G401 (cell line): Measurements from ENCODE around the gene LRRC4C. TPM values are rescaled to one million over a fixed set of nuclear protein-coding genes. Genes with fewer than 3 reads are reported as not detected.
"Not testable (repeated sequence)": the region's sequence is repeated elsewhere in the genome, so short reads cannot be mapped to it uniquely, and the experiment has no call there.

Source experiments
- DNase-seq: peaks from one replicate; pipeline ENCODE4 v3.0.0-alpha.2; 2015; ENCODE audit warnings: low spot score
- in situ Hi-C: cut with HindIII; loops from 2 replicates; pipeline ENCODE4 v1.10.0; 2016; ENCODE audit warnings: low sequenced_read_pairs, mixed read lengths
- total RNA-seq: library from RNA; depleted of rRNA; stranded (reverse); fragments of >200 nt; shearing (Covaris generic); gene quantifications from 2 replicates; pipeline ENCODE4 v1.2.3, GENCODE V29; 2014

Gene LRRC4C
- total RNA-seq, 1 experiment from 2014 or later, result not detected

DNA sequence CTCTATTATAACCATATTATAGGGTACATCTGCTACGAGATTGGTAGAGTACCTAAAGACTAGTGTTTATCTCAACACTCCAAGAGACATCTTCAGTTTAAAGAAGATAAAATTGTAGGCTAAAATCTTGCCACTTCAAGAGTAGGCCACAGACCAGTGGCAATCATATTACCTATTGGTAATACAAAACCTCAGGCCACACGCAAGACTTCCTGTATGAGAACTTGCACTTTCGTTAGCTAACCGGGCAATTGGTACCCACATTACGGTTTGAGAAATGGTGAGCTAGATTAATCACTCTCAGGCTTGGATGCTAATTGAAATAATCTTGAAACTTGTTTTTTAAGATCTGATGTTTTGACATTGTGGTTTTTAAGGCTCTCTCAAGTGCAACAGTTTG is 772.7 kb downstream of the LRRC4C start:
- no peak for DNase-seq
- in situ Hi-C loops, result no loop called here

DNA sequence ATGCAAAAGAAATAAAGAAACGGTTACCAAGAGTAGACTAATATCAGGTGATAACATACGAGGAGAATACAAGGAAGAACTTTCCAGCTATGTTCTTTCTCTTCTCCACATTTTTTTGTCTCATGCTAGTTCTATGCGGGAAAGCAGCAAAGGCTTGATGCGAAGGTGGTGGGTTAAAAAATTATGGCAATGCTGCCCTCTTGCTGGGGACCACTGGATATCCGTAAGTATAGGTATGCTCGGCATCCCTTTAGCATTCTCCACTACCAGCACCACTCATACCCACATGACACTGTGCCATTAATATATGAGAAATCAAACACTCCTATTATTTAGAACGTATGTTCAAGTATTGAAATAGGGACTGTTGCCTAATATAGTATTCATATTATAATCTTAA is 776.4 kb downstream of the LRRC4C start:
- in situ Hi-C loops, result no loop called here
- DNase-seq, result no peak

DNA sequence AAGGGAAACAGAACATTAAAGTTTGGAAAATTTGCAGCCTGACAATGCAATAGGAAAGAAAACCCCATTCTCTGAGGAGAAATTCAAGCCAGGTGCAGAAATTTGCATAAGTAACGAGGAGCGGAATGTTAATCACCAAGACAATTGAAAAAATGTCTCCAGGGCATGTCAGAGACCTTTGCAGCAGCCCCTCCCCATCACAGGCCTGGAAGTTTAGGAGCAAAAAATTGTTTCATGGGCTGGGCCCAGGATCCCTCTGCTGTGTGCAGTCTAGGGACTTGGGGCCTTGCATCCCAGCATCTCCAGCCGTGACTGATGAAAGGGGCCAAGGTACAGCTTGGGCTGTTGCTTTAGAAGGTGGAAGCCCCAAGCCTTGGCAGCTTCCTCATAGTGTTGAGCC is 780.2 kb downstream of the LRRC4C start:
- in situ Hi-C loops, result no loop called here
- no peak for DNase-seq

- in situ Hi-C loops, result no loop called here
Measured at GRCh38 chr11:40647295-40647694, 812.2 kb downstream of the LRRC4C start.

GRCh38 chr11:40642284-40642683 is 817.2 kb downstream of the LRRC4C start:
- in situ Hi-C loops, result no loop called here
- no peak for DNase-seq

More at GRCh38 chr11:40647295-40647694, 812.2 kb downstream of the LRRC4C start:
- no peak for DNase-seq

DNA sequence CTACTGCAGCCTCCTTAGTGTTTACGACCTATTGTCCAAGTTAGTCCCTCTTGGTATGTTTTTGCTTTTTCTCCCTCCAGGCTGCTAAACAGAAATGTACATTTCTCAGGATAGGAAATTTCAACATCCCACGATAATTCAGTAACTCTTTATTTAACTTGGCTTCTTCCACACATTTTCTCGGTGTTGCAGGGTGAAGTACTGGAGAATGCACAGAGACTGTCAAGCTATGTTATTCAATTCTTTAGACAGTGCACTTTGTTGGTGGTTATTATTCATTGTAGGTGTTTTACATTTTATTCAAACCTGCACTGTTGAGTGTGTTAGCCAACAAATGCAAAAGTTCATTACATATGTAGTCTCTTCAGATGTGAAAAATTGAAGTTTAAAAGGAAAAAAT is 839.8 kb downstream of the LRRC4C start:
- in situ Hi-C loops, result no loop called here
- no peak for DNase-seq

DNA sequence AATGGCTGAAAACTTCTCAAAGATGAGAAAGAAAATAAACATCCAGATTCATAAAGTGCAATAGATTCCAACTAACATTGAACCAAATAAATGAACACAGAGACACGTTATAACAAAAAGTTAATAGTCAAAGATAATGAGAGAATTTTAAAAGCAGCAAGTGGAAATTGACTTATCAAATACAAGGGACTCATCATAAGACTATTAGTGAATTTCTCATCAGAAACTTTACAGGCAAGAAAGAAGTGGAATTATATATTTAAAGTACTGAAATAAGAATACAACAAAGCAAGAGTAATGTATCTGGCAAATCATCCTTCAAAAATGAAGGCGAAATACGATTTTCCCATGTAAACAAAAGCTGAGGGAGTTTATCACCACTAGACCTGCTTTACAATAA is 852.7 kb downstream of the LRRC4C start:
- DNase-seq, result no peak
- in situ Hi-C loops, result no loop called here

- no peak for DNase-seq
- in situ Hi-C loops, result no loop called here
Measured at GRCh38 chr11:40602866-40603552, 856.4 kb downstream of the LRRC4C start.

DNA sequence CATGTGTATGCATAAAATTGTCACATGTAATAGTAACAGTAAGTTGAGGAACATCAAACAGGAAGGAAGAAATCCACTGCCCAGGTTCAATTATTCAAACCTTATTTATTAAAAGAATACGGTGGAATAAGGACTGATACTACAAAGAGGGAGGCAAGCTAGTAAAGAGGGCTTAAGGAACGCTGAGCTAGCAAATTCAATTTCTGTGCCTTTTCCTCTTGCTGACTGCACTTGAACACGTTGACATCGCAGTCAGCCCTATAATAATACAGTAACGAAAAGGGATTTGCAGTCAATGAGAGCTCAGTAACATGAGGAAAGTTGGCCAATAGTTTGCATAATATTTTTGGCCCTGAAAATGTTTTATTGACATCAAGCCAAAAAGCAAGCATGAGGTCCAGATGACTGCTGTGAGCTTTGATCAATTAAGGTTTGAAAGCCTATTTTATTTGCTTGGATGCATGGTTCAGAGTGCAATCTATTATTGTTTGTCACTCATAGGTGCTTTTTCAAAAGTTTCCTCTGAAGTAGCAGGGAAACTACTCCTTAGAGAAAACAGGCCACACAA is 861.8 kb downstream of the LRRC4C start:
- in situ Hi-C loops, result no loop called here
- no peak for DNase-seq

DNA sequence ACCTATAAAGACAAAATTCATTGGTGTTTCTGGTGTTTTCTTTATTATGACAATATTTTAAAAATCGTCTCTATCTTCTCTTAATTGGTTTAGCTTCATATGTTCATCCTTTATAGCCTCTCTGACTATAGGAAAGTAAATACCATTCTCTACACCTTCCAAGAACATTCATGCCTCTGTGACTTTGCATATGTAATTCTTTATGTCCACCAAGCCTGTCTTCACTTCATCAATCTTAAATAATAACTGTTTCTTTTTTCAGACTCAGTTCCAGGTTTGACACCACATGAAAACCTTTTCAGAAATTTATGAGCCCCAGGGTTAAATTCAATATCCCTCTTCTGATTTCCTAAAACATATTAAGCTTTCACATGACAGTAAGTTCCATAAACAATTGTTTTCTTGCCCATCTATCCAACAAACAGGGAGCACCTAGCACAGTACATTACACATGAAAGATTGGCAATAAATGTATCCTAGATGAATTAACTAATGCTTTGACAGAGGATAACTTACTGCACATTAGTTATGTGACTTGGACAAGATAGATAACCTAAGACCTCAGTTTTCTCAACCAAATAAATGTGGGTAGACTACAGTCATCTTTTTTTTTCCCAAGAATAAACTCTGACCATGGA is 886.1 kb downstream of the LRRC4C start:
- in situ Hi-C loops, result no loop called here
- DNase-seq, result no peak

DNA sequence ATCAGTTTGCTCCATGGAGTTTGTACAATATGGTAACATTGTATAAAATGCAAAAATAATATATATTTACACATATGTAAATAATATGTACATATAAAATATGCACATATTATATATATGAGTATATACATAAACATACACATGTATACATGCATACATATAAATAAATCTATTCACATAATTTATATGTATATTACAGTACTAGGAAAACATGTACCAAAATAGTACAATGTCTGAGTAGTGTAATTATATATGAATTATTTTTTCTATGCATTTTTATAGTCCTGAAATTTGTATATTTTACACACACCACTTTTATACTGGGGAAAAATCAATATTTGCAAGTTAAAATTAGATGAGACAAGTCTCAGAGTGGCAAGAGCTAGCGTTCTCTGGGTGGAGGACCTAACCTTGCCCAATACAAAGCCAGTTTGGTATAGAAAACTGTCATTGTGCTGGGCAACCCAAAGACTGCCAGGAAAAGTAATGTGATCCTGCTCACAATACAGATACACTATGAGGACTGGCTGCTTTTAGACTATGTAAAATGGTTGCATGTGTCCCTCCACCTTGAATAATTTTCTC is 889.4 kb downstream of the LRRC4C start:
- no peak for DNase-seq
- in situ Hi-C loops, result no loop called here

GRCh38 chr11:40567392-40567791 is 892.1 kb downstream of the LRRC4C start:
- no peak for DNase-seq

DNA sequence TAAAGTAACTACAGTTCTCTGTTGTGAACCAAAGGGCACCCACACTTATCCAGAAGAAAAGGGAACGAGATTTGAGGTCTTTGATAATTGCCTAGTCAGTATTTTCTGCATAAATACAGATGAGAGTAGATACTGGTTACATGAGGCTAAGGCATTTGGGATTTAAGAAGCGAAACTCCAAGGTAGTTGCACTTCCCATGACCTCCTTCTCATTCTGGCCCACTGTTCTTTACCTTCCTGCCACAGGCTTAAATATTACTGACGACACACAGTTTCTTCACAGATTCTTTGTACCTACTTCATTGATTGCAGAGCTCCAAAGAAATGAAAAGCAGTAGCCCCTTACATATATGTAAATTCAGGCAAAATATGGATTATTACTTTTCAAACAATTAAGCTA is 915.3 kb downstream of the LRRC4C start:
- DNase-seq, result no peak
- in situ Hi-C loops, result no loop called here

More at GRCh38 chr11:40567392-40567791, 892.1 kb downstream of the LRRC4C start:
- in situ Hi-C loops, result no loop called here

DNA sequence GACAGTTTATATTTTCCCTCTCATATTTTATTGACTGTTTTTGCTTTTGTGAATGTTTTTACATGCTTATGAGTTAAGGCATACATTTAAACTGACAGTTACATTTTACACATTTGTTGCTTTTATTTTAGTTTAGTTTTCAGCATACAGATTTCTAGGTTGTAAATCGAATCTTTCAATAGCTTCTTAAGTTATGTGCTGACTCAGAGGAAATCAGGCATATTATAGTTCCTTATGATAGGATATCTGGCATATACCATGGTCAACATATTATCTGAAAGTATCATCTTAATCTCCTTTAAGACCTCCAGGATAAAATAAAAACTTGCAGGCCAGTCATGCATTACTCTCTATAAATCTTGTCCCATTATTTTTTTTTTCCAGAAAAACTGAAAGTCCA is 916.6 kb downstream of the LRRC4C start:
- in situ Hi-C loops, result no loop called here
- no peak for DNase-seq

DNA sequence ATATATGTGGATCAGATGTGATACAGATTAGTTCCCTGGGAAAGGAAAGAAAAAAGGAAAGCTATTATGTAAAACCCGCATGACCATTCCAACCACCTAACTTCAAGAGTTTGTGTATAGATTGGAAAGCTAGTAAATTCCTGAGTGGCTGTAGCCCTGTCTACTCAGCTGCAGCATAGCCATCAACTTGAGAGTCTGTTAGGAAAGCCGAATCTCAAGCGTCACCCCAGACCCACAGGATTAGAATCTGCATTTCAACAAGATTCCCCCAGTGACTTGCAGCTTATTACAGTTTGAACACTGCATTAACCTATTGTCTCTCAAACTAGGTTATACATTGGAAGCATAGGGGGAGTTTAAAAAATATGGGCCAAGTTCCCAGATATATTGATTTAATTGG is 921.7 kb downstream of the LRRC4C start:
- in situ Hi-C loops, result no loop called here
- no peak for DNase-seq

DNA sequence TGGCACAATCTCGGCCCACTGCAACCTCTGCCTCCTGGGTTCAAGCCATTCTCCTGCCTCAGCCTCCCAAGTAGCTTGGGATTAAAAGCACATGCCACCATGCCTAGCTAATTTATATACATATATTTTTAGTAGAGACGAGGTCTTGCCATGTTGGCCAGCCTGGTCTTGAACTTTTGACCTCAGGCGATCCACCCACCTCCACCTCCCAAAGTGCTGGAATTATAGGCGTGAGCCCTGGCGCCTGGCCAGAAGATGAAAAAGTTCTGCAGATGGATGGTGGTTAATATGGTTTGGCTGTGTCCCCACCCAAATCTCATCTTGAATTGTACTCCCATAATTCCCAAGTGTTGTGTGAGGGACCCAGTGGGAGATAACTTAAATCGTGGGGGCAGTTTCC is 937.4 kb downstream of the LRRC4C start:
- in situ Hi-C loops, result not testable (repeated sequence)

DNA sequence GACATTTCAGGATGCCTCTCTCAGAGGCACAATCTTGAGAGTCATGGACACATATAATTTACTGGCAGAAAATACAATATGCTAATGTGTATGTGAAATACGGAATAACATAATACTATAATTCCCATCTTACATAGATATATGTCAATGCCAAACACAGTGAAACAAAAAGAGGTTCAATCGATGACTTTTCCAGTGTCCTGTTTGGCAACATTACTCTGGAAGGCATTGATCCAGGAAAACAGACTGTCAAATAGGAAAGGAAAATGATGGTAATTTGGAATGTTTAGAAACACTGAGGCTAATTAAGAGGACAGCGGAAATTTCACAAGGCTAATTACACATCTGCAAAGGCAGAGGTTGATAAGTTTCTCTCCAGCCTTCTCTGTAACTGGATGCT is 942.3 kb downstream of the LRRC4C start:
- in situ Hi-C loops, result no loop called here
- no peak for DNase-seq

More for the DNA sequence above, 937.4 kb downstream of the LRRC4C start:
- DNase-seq, result not testable (repeated sequence)

GRCh38 chr11:40514124-40514523 is 945.3 kb downstream of the LRRC4C start:
- no peak for DNase-seq
- in situ Hi-C loops, result no loop called here

- in situ Hi-C loops, result no loop called here
- no peak for DNase-seq
Measured at GRCh38 chr11:40513281-40513680, 946.2 kb downstream of the LRRC4C start.

GRCh38 chr11:40508303-40508702 is 951.1 kb downstream of the LRRC4C start:
- in situ Hi-C loops, result no loop called here
- DNase-seq, result no peak
